Activated T-cell treated with anti-CD3 and anti-CD28 coated beads, Interleukin-2, amount 50 U/mL, for 1 hour (primary cell): Measurements from ENCODE around the gene PTPRN2.
"Not testable (repeated sequence)": the region's sequence is repeated elsewhere in the genome, so short reads cannot be mapped to it uniquely, and the experiment has no call there.

Experiments
- DNase-seq: peaks from one replicate; pipeline ENCODE4 v3.0.0-alpha.2; 2020

The PTPRN2 gene

DNA sequence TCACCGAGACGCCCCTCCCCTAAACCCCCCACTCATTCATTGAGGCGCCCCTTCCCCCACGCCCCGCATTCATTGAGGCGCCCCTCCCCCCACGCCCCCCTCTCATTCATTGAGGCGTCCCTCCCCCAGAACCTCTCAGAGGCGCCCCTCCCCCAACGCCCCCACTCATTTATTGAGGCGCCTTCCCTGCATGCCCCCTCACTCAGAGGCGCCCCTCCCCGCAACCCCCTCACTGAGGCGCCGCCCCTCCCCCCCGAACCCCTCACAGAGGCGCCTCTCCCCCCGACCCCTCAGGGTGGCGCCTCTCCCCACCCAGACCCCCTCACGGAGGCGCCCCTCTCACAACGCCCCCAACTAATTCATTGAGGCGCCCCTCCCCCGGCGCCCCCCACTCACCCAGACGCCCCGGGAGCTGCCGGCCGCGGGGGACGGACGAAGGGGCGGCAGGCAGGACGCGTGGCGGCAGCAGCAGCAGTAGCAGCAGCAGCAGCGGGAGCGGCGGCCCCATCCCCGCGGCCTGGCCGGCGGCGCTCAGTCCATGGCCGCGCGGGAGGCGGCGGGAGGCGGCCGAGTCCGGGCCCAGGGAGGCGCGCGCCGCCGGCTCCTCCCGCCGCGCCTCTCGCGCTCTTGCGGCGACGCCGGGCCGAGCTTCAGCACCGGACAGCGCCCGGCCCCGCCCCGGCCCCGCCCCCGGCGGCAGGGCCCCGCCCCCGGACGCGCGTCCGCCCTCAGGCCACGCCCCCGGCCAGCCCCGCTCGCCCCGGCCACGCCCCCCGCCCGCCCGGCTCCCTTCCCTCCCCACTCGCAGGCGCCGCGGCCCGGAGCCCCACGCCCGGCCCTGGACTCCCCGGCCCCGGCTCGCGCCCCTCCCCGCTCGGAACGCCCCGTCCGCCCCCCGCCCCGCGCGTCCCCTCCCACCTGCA is at the start of gene PTPRN2:
Gene PTPRN2 (minus strand): TSS at position 662 of the 923 bp plus-strand sequence.
- peak; percentile 68 for DNase-seq

DNA sequence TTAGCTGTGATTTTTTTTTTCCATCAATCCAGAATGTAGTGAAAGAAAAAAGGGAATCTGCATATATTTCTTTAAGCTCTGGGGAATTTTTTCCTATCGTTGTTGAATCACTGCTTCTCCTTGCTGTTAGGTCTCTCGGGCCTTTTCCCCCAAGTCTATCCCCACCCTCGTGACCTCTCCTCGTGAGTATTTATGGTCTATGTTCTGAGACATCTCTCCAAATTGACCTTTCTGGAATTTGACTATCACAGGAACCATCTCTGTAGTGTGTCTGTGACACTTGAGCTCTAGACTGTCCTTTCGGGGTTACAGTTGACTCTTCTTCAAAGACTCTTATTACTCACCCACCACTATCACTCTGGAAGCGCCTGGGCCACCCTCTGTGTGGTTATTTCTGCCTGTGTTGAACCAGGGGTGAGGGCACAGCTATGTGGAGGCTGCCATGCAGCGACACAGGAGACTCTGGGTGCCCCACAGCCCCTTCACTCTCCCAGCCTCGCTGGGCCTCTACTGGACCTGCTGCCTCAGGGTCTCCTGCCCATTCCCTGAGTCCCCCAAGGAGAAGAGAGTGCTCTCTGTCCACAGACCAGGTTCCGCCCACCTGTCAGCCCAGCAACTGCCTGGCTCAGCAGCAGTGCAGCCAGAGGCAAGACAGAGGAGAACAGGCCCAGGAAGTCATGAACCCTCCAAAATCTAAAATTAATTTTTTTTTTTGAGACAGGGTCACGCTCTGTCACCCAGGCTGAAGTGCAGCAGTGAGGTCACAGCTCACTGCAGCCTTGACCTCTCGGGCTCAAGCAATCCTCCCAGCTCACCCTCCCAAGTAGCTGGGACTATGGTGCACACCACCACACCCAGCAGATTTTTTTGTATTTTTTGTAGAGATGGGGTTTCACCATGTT is 45.7 kb upstream of the PTPRN2 start:
- no peak for DNase-seq

DNA sequence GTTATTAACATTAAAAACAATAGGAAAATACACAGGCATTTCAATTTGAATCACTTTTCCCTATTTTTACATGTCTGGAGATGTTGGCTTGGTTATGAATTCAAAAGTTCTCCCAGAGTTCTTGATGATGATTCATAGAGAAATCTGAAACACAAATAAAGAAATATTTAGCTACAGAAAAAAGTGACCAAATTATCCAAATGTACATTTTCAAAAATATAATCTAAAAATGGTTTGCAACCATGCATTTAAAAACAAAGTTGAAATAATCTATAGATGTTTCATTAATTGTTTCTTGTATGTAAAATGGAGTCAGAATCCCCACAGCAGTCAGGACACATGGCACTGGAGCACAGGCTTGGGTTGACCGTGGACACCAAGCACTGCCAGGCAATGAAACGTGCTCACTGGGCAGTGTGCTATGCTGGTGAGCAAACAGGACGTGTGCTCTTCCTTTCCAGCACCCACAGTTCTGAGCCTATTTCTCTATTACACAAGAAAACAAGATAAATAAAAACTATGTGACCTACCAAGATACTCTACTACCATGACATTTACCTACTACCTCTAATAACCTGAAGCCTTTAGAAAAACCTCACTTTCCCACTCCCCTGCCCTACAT is 44.1 kb upstream of the PTPRN2 start:
- DNase-seq, result no peak

DNA sequence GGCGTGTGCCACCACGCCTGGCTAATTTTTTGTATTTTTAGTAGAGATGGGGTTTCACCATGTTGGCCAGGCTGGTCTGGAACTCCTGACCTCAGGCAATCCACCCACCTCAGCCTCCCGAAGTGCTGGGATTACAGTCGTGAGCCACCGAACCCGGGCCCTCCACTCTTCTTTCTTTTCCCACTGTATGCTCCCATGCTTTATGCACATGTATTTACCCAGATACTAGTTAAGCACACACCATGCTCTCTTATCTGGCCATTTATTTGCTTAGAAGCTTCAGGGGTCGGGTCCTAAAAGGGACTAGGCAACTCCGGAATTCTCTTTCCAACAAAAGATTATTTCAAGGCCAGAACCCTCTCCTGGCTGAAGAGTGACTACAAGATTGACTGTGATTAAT is 38.7 kb upstream of the PTPRN2 start:
- DNase-seq, result not testable (repeated sequence)

DNA sequence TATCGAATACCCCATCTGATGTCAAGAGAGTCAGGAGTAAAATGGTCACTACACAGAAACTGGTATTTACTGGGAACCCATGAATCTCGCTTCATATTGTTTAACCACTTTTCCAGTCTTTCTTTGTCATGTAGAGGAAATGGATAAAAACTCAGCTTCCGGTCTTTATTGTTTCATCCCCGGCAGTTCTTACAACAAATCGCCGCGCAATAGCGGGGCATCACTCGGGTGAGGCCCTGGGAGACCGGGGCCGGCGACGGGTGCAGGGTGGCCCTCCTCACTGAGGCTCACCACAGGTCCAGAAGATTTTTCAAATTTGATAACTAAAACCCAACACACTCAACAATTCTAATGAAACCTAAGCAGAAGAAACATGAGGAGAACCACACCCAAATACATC is 35.6 kb upstream of the PTPRN2 start:
- DNase-seq, result no peak

DNA sequence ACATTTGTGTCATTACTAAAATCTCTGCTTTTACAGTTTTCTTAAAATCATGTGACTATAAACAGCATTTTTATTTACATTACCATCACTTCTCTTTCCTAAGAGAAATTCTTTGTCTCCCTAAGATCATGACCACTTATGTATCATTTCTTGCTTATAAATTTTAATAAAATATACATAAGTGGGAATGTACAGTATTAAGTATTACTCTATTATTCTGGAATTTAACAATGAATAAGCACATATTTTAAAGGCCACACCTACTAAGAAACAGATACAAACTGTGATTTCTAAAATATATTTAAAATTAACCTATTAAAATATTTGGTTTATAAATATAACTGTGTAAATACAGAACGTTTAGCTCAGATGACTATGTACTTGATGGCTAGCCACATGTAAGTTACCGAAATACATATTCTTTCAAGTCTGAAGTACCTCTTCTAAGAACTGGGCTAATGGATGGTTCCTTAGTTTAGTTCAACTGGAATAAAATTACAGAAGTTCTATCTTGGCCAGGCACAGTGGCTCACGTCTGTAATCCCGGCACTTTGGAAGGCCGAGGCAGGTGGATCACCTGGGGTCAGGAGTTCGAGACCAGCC is 33.3 kb upstream of the PTPRN2 start:
- no peak for DNase-seq

DNA sequence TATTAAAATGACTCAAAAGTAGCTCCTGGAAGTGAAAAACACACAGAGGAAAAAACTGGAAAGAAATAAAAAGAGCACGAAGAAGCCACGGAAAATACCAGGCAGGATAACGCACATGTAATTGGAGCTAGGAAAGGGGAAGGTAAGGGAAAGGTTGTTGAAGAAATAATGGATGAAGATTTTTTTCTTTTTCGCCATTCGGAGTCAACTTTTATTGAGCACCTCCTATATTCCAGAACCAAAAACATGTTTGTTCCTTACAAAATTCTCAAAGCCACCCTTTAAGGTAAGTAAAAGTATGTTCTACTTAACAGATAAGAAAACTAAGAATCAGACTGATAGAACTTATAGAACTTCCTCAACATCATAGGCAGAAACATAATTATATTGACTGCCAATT is 32.8 kb upstream of the PTPRN2 start:
- no peak for DNase-seq

DNA sequence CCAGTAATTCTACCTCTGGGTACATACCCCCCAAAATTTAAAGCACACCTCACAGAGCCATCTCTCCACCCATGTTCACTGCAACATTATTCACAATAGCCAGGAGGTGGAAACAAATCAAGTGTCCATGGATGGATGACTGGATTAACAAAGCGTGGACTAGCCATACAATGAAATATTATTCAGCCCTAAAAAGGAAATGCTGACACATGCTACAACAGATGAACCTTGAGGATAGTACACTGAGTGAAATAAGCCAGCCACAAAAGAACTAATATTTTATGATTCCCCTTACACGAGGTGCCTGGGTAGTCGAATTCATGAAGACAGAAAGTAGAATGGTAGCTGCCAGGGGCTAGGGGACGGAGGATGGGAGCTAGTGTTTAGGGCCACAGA is 31.1 kb upstream of the PTPRN2 start:
- no peak for DNase-seq

DNA sequence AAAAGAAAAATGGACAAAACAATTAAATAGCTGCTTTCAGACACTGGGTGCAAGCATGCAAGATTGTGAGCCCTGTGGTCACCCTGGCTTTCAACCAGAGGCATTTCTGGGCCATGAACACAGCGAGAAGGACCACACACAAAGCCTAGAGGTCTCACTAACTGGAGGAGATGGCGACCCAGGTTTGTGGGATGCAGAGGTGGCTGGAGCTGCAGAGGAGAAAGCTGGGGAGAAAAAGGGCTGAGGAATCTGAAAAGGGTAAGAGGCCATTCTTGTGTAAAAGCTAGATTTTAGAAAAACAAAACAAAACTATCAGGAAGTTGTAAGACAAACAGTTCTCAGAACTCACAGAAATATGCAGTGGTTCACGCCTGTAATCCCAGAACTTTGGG is 30.1 kb upstream of the PTPRN2 start:
- DNase-seq, result no peak

DNA sequence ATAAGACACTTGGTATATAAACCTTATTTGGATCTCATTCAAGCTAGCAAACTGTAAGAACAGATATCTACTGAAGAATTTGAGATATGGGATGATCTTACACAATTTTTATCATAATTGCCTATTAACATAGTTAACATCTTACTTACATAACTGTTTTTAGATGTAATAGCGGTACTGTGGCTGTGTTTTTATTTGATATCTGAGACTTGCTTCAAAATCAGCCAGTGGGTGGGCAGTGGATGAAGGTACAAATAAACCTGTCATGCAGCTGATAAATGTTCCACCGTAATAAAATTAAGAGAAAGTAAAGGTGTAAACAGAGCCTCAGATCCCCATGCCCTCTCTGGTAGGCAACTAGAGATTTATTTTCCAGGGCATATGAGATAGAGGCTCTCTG is 28.4 kb upstream of the PTPRN2 start:
- DNase-seq, result no peak

DNA sequence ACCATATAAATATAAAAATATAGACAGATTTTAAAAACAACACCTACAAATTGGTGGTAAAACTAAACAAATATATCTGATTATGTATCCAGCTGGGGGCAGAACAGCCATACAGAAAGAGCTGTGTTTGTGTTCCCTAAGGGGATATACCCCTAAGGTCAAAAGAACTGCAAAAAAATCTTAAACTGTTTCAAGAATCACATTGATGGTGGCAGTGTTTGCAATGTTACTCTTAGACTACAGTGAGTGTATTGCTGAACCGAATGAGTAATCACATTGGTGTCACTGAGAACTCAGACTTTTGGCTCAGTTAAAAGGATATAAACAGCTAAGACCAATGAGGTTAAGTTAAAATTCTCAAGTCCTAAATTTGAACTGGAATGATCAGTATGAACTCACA is 27.1 kb upstream of the PTPRN2 start:
- DNase-seq, result no peak

DNA sequence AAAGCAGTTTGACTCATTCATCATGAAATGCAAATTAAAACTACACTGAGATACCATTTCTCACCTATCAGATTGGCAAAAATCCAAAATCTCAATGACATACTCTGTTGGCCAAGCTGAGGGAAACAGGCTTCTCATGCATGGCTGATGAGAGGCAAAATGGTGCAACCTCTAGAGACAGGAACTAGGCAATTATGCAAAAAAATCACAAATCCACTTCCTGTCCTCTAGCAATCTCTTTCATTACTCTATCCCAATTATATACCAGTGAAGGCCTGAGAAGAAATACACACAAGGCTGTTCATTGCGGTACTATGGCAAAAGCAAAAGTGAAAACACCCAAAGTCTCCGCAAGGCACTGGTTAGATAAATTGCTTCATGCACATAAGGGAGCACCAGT is 25.9 kb upstream of the PTPRN2 start:
- DNase-seq, result no peak

DNA sequence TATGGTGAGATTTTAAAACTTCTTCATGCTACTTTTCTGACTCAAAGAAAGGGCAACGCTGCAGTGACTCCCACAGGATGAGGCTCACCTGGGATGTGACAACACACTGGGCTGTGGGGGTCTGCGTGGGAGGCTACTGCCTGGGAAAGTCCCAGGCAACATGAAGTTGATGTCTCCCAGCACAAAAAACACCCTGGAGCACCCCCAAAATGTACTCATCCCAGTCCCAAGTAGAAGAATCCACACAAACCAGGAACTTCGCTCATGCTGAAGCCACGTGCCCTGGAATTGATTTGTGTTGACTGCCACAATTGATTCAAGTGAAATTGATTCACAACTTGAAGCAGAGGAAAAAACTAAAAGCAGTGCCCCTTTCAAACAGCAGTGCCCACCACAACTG is 24.9 kb upstream of the PTPRN2 start:
- no peak for DNase-seq

DNA sequence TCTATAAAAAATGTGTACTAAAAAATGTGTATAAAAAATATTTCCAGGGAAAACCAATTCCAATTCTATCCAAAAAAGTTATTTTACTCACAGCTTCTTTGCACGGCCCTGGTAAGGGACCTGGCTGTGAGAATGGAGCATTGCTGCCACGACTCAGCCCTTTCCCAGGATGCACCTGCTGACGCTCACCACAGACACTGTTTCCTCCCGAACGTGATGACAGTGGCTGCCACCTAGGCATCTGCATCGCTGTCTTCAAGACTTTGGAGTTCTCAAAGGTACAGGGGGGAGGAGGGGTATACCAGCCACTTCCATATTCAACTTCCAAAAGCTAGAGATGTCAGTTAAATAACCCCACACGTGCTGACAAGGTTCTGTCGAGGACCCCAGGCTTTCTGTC is 23.9 kb upstream of the PTPRN2 start:
- DNase-seq, result no peak

DNA sequence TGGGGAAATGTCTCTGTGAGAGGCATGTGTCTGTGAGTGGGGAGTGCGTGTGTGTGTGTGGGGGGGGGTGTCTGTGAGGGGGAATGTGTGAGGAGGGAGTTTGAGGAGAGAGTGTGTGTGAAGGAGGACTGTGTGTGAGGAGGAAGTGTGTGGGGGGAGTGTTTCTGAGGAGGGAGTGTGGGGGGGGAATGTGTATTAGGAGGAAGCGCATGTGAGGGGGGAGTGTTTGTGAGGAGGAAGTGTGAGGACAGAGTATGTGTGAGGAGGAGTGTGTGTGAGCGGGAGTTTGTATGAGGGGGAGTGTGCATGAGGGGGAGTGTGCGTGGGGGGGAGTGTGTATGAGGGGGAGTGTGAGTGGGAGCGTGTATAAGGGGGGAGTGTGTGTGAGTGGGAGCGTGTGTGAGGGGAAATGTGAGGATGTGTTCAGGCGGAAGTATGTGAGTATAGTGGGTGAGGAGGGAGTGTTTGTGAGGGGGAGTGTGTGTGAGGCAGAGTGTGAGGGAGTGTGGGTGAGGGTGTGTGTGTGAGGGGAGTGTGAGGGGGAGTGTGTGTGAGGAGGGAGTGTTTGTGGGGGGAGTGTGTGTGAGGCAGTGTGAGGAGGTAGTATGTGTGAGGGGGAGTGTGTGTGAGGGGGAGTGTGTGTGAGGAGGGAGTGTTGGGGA is 21.8 kb upstream of the PTPRN2 start:
- no peak for DNase-seq

DNA sequence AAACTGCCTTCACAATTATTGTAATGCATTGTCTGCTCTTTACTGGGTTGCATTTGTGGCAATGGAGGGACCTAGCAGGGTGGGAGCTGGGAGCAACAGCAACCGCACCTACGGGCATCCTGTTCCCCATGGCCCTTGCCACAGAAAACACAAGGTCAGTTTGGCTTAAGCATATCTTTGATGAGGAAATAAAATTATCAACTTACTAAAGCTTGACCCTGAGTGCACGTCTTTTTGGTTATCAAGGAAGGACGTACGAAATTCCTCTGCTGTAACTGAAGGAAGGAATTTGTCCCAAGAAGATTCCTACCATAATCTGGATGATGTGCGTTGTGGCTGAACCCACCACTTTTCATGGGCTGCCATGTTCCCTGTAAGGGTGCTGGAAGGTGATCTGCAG is 19.9 kb upstream of the PTPRN2 start:
- no peak for DNase-seq

DNA sequence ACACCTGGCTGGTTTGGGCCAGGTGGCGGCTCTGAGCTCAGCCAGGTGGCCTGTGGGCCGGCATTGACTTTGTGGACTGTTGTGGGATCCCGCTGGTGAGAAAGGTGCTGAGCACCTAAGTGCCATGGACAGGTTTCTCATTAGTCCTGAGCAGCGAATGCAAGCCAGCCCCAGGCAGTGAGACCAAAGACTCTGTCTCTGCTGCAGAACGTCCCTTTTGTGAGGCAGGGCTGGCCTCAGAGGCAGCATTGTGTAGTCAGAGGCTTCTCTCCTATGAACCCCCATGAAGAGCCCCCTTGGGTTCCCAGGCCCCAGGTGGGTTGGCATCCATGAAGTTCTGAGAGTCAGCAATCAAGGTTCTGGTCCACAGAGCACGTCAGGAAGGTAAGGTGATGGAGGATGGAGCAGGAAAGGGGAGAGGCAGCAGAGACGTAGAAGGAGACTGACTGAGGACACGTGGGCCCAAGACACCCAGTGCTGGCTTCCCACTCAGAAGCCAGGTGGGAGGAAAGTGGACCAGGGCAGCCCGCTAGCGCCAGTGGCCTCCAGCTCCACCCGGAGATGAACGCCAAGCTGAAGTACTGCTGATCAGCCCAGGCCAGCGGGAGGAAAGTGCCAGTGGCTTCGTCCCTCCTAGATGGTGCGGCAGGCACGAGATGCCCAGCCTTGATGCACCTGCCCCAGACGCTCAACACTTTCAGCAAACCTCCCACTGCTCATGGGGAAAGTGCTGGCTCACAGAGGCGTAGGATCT is 19.2 kb upstream of the PTPRN2 start:
- DNase-seq, result no peak

DNA sequence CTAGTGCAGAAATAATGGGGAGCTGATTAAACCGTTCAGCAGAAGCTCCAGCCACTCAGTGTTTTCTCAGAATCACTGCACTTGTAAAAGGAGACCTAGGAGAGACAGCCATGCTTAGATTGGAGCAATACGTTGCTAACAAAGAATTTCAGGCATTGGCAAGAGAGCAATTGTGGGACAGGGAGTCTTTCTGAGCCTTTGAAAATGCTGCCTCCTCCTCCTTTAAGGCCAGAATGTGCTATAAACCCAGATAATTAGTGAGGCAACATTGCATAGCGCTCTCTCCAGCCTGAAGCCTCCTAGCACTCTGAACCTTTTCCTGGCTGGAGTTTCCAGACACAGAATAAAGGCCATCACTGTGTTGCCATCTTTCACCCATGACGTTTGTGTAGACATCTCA is 18.5 kb upstream of the PTPRN2 start:
- no peak for DNase-seq

DNA sequence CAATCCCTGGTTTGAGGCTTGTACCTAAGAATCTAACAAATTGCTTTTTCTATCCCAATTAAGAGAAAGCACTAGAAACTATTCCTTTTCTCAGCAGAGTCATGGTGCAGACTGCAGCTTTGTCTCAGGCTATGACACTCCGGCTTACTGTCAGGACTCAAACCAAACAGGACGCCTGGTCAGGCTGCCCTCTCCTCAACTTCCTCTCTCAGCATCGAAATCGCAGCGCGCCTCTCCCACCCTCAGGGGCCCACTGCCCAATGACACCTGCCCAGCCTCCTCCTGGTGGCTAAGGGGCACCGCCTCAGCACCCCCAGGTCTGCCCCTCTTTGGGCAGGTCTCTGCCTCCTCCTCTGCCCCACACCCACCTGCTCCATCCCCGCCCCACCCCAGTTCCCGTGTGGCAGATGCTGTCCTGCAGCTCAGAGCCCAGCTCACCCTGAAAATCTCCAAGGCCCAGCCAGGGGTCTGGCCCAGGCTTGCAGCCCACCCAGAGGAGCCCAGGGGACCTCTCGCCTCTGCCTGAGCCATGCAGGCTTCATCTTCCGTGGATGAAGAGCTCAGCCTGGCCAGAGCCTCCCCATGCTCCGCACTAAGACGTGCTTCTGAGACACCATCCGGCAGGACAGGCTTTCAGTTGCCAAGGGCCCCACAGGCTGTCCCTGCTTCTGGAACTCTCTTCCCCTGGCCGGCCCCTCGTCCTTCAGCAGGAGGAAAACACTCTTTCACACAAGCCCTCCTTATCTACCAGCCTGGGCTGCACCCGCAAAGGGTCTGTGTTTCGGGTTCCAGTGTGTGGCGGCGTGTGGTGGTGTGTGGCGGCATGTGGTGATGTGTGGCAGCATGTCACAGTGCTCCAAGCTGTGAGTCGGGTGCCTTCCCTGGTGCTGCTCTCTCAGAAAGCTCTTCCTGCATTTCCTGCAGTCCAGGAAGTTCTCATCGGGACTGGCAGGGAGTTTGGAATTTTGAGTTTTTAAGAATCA is 16.4 kb upstream of the PTPRN2 start:
- no peak for DNase-seq
